K562 (cell line): Measurements from ENCODE around the gene ANKS1A. TPM values are rescaled to one million over a fixed set of nuclear protein-coding genes. Genes with fewer than 3 reads are reported as not detected.

Experiments used
- ATAC-seq: fragments of 200-7000 bp; cut with Tn5 transposase; 3 replicates; pipeline ENCODE4 v1.9.1; 2020; ENCODE audit warnings: moderate library complexity
- BruUV-seq: library from RNA; stranded (reverse); fragments of 400-500 nt; replicated peaks from 2 replicates; lab custom pipeline; 2021; lab: Mats Ljungman, UMichigan
- CTCF ChIA-PET: fragments of 300-600 bp; formaldehyde crosslinking; extraction: SDS; loops from one replicate; lab custom pipeline; 2021; ENCODE audit warnings: low intra/inter-chr PET ratio; lab: Yijun Ruan, JAX
- POLR2A ChIA-PET: fragments of 300-600, 350-650 bp; sonication (Branson Sonifier 250); formaldehyde crosslinking; extraction: SDS; loops from one replicate; lab custom pipeline; 2021; ENCODE audit warnings: antibody characterized with exemption, inconsistent platforms; lab: Yijun Ruan, JAX
- DNase-seq, 4 experiments: peaks; one replicate each; pipeline versions ENCODE4 v3.0.0 to v3.0.0-alpha.2; 2011 to 2018; ENCODE audit warnings: low spot score in 3 of 4, mixed read lengths in 3 of 4; ENCODE audit errors: extremely low read depth in 1 of 4
- FAIRE-seq: peaks from 2 replicates; lab custom pipeline; 2011; peaks lifted over from hg19 to GRCh38; lab: Jason Lieb, UNC
- H2AFZ ChIP-seq: 2 replicates; pipeline ENCODE4 v1.6.0; 2011; ENCODE audit warnings: low read depth, low read length, control low read depth, inconsistent platforms
- H3K27ac ChIP-seq: fragments of 200-600 bp; 3 replicates; pipeline ENCODE4 v1.8.0; 2011; ENCODE audit warnings: low read depth, mild to moderate bottlenecking, control low read depth, inconsistent platforms, low read length, moderate library complexity, mixed read lengths; ENCODE audit errors: extremely low read depth
- H3K27me3 ChIP-seq, 2 experiments: fragments of 300-600 bp in 1 of 2; 2 replicates in 1 of 2; 3 replicates in 1 of 2; pipeline versions ENCODE4 v1.6.0 to v1.8.0; 2011; ENCODE audit warnings: inconsistent platforms in 2 of 2, low read length in 2 of 2, mild to moderate bottlenecking in 1 of 2, mixed read lengths in 1 of 2, moderate library complexity in 1 of 2; ENCODE audit not compliant: control insufficient read depth in 2 of 2, insufficient read depth in 2 of 2
- H3K36me3 ChIP-seq: fragments of 300-600 bp; 3 replicates; pipeline ENCODE4 v1.8.0; 2011; ENCODE audit warnings: mild to moderate bottlenecking, low read length, inconsistent platforms; ENCODE audit not compliant: control insufficient read depth, insufficient read depth
- H3K4me1 ChIP-seq, 2 experiments: fragments of 200-600 bp in 1 of 2; replicated peaks in 1 of 2; 2 replicates in 1 of 2; 3 replicates in 1 of 2; pipeline versions ENCODE4 v1.5.1 to v1.8.0; 2011; ENCODE audit warnings: inconsistent platforms in 2 of 2, low read length in 2 of 2, mild to moderate bottlenecking in 1 of 2, mixed read lengths in 1 of 2, moderate library complexity in 1 of 2; ENCODE audit not compliant: control insufficient read depth in 2 of 2, insufficient read depth in 2 of 2
- H3K4me2 ChIP-seq: 2 replicates; pipeline ENCODE4 v1.6.1; 2011; ENCODE audit warnings: low read length, control low read depth, inconsistent platforms, mixed read lengths; ENCODE audit not compliant: insufficient read depth
- H3K4me3 ChIP-seq: fragments of 200-600 bp; sonication (generic), shearing (Covaris generic); 2 replicates; pipeline ENCODE4 v1.5.1; 2016; ENCODE audit warnings: control low read depth, inconsistent platforms
- H3K79me2 ChIP-seq: fragments of 200-600 bp; 3 replicates; pipeline ENCODE4 v1.8.0; 2011; ENCODE audit warnings: low read length, inconsistent platforms; ENCODE audit not compliant: control insufficient read depth, insufficient read depth
- H3K9ac ChIP-seq, 2 experiments: 2 replicates each; pipeline versions ENCODE4 v1.6.0 to v1.6.1; 2011; ENCODE audit warnings: low read depth in 2 of 2, low read length in 2 of 2, control low read depth in 1 of 2, inconsistent platforms in 1 of 2, mild to moderate bottlenecking in 1 of 2, mixed read lengths in 1 of 2; ENCODE audit not compliant: insufficient read depth in 1 of 2
- H3K9me1 ChIP-seq: one replicate; pipeline ENCODE4 v1.6.0; 2011; ENCODE audit warnings: inconsistent platforms, mild to moderate bottlenecking, low read length, moderate library complexity; ENCODE audit not compliant: control insufficient read depth, insufficient read depth
- H3K9me3 ChIP-seq: replicated peaks from 2 replicates; pipeline ENCODE4 v1.5.1; 2011; ENCODE audit warnings: low read depth, low read length, inconsistent platforms; ENCODE audit not compliant: control insufficient read depth, insufficient read depth
- H4K20me1 ChIP-seq: replicated peaks from 2 replicates; pipeline ENCODE4 v1.6.1; 2011; ENCODE audit warnings: low read length, inconsistent platforms, mixed read lengths; ENCODE audit not compliant: control insufficient read depth, insufficient read depth
- ATF7 ChIP-seq: fragments of 450-650 bp; IDR thresholded peaks from 2 replicates; pipeline ENCODE4 v1.7.1; 2014; ENCODE audit warnings: mild to moderate bottlenecking, moderate library complexity
- C11orf30 ChIP-seq: fragments of 450-650 bp; IDR thresholded peaks from 2 replicates; pipeline ENCODE4 v1.6.1; 2016; ENCODE audit warnings: low read depth, mild to moderate bottlenecking
- CTCFL ChIP-seq: IDR thresholded peaks from 2 replicates; pipeline ENCODE4 v1.6.1; 2011; ENCODE audit warnings: borderline replicate concordance, low read depth, mild to moderate bottlenecking, moderate library complexity, low read length; ENCODE audit not compliant: insufficient read depth, poor library complexity, severe bottlenecking
- MAFF ChIP-seq: IDR thresholded peaks from 2 replicates; pipeline ENCODE4 v1.6.1; 2012; ENCODE audit warnings: low read length, improper control_type of control experiment
- MAFG ChIP-seq: fragments of 450-650 bp; conservative IDR thresholded peaks from 2 replicates; pipeline ENCODE4 v1.6.1; 2016; ENCODE audit warnings: missing genetic modification characterization, missing compliant biosample characterization
- MAFK ChIP-seq: IDR thresholded peaks from 2 replicates; pipeline ENCODE4 v1.6.1; 2011; ENCODE audit warnings: low read length, improper control_type of control experiment
- MTF1 ChIP-seq: fragments of 250-450 bp; sonication (Bioruptor Pico); IDR thresholded peaks from 2 replicates; pipeline ENCODE4 v1.9.0; 2021; ENCODE audit warnings: moderate library complexity, mild to moderate bottlenecking, inconsistent platforms, borderline replicate concordance
- MYNN ChIP-seq, 2 experiments: sonication (generic); formaldehyde crosslinking in 1 of 2; IDR thresholded peaks; 2 replicates each; pipeline versions ENCODE4 v1.5.0 to v1.6.1; 2016 to 2020; ENCODE audit warnings: antibody characterized with exemption in 1 of 2, missing genetic modification reagents in 1 of 2
- RUNX1 ChIP-seq: sonication (generic); IDR thresholded peaks from 2 replicates; pipeline ENCODE4 v1.6.1; 2016; ENCODE audit warnings: antibody characterized with exemption, low read depth
- TAL1 ChIP-seq: fragments of 450-650 bp; IDR thresholded peaks from 2 replicates; pipeline ENCODE4 v1.6.1; 2016; ENCODE audit warnings: mild to moderate bottlenecking
- ZNF184 ChIP-seq: sonication (generic); formaldehyde crosslinking; IDR thresholded peaks from 2 replicates; pipeline ENCODE4 v1.5.0; 2020; ENCODE audit warnings: missing genetic modification reagents
- ZNF282 ChIP-seq: sonication (generic); formaldehyde crosslinking; IDR thresholded peaks from 2 replicates; pipeline ENCODE4 v1.8.1; 2023; ENCODE audit warnings: missing genetic modification reagents
- ZNF316 ChIP-seq: fragments of 450-650 bp; IDR thresholded peaks from 2 replicates; pipeline ENCODE4 v1.6.1; 2016
- ZNF586 ChIP-seq: fragments of 450-650 bp; formaldehyde crosslinking; conservative IDR thresholded peaks from 2 replicates; pipeline ENCODE4 v1.4.0; 2020; ENCODE audit warnings: mild to moderate bottlenecking, moderate library complexity
- WGBS: fragments of 100-300 bp; shearing (Covaris generic); methylation state at CpG from one replicate; pipeline ENCODE4 v1.1.6; 2016; ENCODE audit warnings: low coverage, mixed read lengths; ENCODE audit not compliant: insufficient coverage; ENCODE audit errors: missing lambda C conversion rate; 5-methylcytosine and 5-hydroxymethylcytosine counted together
- in situ Hi-C: fragments of 300-500 bp; cut with MboI; formaldehyde crosslinking; loops from 4 replicates; pipeline ENCODE4 v1.15.0; 2018; ENCODE audit warnings: inconsistent platforms, mixed read lengths
- intact Hi-C: fragments of 100-400 bp; cut with micrococcal nuclease; formaldehyde crosslinking; loops from 2 replicates; pipeline ENCODE4 v1.14.2; 2022
- polyA plus RNA-seq, 8 experiments: library from polyadenylated mRNA; depleted of rRNA in 4 of 8; stranded (reverse) in 5 of 8; unstranded in 3 of 8; fragments of >200 nt; fragmentation: Nextera tagmentation in 2 of 8; fragmentation: Illumina TruSeq in 1 of 8; extraction: Ambion mirVana in 2 of 8; extraction: Trizol in 1 of 8; gene quantifications; 2 replicates each; pipeline versions ENCODE4 v1.2.1 to v1.2.3, GENCODE V29; 2011 to 2014; ENCODE audit warnings: inconsistent platforms in 1 of 8, missing spikeins in 1 of 8
- total RNA-seq, 7 experiments: library from RNA; depleted of rRNA in 6 of 7; stranded (reverse); fragments of >200 nt in 6 of 7; fragmentation: Illumina TruSeq in 2 of 7; extraction: Trizol in 2 of 7; gene quantifications; 2 replicates each; pipeline versions ENCODE4 v1.2.1 to v1.2.3, GENCODE V29; 2011 to 2021; ENCODE audit warnings: low replicate concordance in 1 of 7

Gene ANKS1A
- total and polyA plus RNA-seq, 9 of the 15 experiments (the other 6 are each of a cell fraction or from before 2014, with no cell fraction given), result 1.1 to 13.8 (median 5.3) TPM

- H3K4me3 ChIP-seq, result no peak overlapping the region
- no peaks in the 10 kb centered on the region for H3K27me3 ChIP-seq
- intact Hi-C loops, result no loop called here
- no peaks in the 10 kb centered on the region for H3K36me3 ChIP-seq
- H3K9me3 ChIP-seq, result no peaks in the 10 kb centered on the region
- H4K20me1 ChIP-seq, result no peaks in the 10 kb centered on the region
- ChIA-PET CTCF (no interaction called here), POLR2A (interaction anchor here (0.8 kb wide), 1 partner anchor 100 kb away, joined by 3 read pairs; no protein-coding TSS in a partner anchor)
- WGBS, result 65% methylated on average over 4 of the region's 4 CpGs
- no peaks in the 10 kb centered on the region for H3K79me2 ChIP-seq
- no peak overlapping the region for H2AFZ ChIP-seq
- H3K27ac ChIP-seq, result no peak overlapping the region
- peaks cover 0 to 8% of the 10 kb centered on the region in 2 experiments; a peak in 1 of 5 replicates for H3K4me1 ChIP-seq
- TF ChIP-seq MAFG (tag) (peak; percentile 94), ZNF316 (peak; percentile 97), MAFF (peak; percentile 97), MYNN (IDR thresholded peaks at IDR 0.05) (no peak), MYNN (CRISPR knock-in tag; IDR thresholded peaks at IDR 0.05) (no peak), ZNF586 (CRISPR knock-in tag) (no peak), ZNF184 (CRISPR knock-in tag) (no peak), CTCFL (no peak), ZNF282 (CRISPR knock-in tag) (no peak), RUNX1 (no peak), MTF1 (CRISPR knock-in tag) (no peak), C11orf30 (peak; percentile 94), TAL1 (no peak), ATF7 (no peak), MAFK (peak; percentile 96)
- DNase-seq (no peak), FAIRE-seq (no peak), ATAC-seq (no peak)
- in situ Hi-C loops, result no loop called here
- H3K9ac ChIP-seq, result no peak overlapping the region
- BruUV-seq, result no TSS peak
- no peak overlapping the region for H3K4me2 ChIP-seq
- H3K9me1 ChIP-seq, result no peaks in the 10 kb centered on the region
Observed at GRCh38 chr6:34941421-34941820, 52.4 kb downstream of the ANKS1A start.
